HepG2 (cell line): Measurements from ENCODE around the gene RGS1. TPM values are rescaled to one million over a fixed set of nuclear protein-coding genes. Genes with fewer than 3 reads are reported as not detected.

ENCODE experiments used
- ATF3 ChIP-seq: sonication (generic); formaldehyde crosslinking; IDR thresholded peaks from 2 replicates; pipeline ENCODE4 v1.4.0; 2020; ENCODE audit warnings: missing genetic modification reagents
- FOXP4 ChIP-seq: sonication (generic); formaldehyde crosslinking; IDR thresholded peaks from 2 replicates; pipeline ENCODE4 v1.4.0; 2020; ENCODE audit warnings: missing genetic modification reagents
- HOMEZ ChIP-seq: IDR thresholded peaks from 2 replicates; pipeline ENCODE4 v1.6.1; 2016; ENCODE audit warnings: low read depth
- JUNB ChIP-seq: sonication (generic); formaldehyde crosslinking; IDR thresholded peaks from 2 replicates; pipeline ENCODE4 v1.8.0; 2022; ENCODE audit warnings: missing genetic modification reagents, mild to moderate bottlenecking, borderline replicate concordance
- KLF12 ChIP-seq: sonication (generic); formaldehyde crosslinking; IDR thresholded peaks from 2 replicates; pipeline ENCODE4 v1.4.0; 2020; ENCODE audit warnings: missing genetic modification reagents, borderline replicate concordance
- MEIS1 ChIP-seq: sonication (generic); formaldehyde crosslinking; IDR thresholded peaks from 2 replicates; pipeline ENCODE4 v1.9.0; 2021; ENCODE audit warnings: mild to moderate bottlenecking, missing genetic modification reagents, moderate library complexity, borderline replicate concordance
- NCOA1 ChIP-seq: sonication (generic); formaldehyde crosslinking; IDR thresholded peaks from 2 replicates; pipeline ENCODE4 v1.9.0; 2021; ENCODE audit warnings: missing genetic modification reagents
- NR2C2 ChIP-seq: sonication (generic); formaldehyde crosslinking; IDR thresholded peaks from 2 replicates; pipeline ENCODE4 v1.4.0; 2020; ENCODE audit warnings: missing genetic modification reagents, mild to moderate bottlenecking, moderate library complexity, borderline replicate concordance
- POGZ ChIP-seq: sonication (generic); formaldehyde crosslinking; IDR thresholded peaks from 2 replicates; pipeline ENCODE4 v1.4.0; 2020; ENCODE audit warnings: mild to moderate bottlenecking, missing genetic modification reagents
- RXRA ChIP-seq: sonication (generic); formaldehyde crosslinking; IDR thresholded peaks from 2 replicates; pipeline ENCODE4 v1.5.1; 2020; ENCODE audit warnings: missing genetic modification reagents
- RXRB ChIP-seq: IDR thresholded peaks from 2 replicates; pipeline ENCODE4 v1.6.1; 2016; ENCODE audit warnings: borderline replicate concordance, missing genetic modification reagents, missing compliant biosample characterization
- ZBED4 ChIP-seq: sonication (generic); formaldehyde crosslinking; IDR thresholded peaks from 2 replicates; pipeline ENCODE4 v1.4.0; 2020; ENCODE audit warnings: missing genetic modification reagents, borderline replicate concordance
- ZNF235 ChIP-seq: sonication (generic); formaldehyde crosslinking; IDR thresholded peaks from 2 replicates; pipeline ENCODE4 v1.8.1; 2023; ENCODE audit warnings: mild to moderate bottlenecking, missing genetic modification reagents, borderline replicate concordance
- ZNF740 ChIP-seq: sonication (generic); formaldehyde crosslinking; IDR thresholded peaks from 2 replicates; pipeline ENCODE4 v1.4.0; 2020; ENCODE audit warnings: missing genetic modification reagents
- ZNF775 ChIP-seq: sonication (generic); formaldehyde crosslinking; IDR thresholded peaks from 2 replicates; pipeline ENCODE4 v1.4.0; 2020; ENCODE audit warnings: missing genetic modification reagents, mild to moderate bottlenecking, moderate library complexity, borderline replicate concordance
- polyA plus RNA-seq, 8 experiments: library from polyadenylated mRNA; depleted of rRNA in 3 of 8; stranded (reverse) in 7 of 8; unstranded in 1 of 8; fragments of >200 nt; fragmentation: Illumina TruSeq in 4 of 8; extraction: Trizol in 4 of 8; gene quantifications; 2 replicates each; pipeline versions ENCODE4 v1.2.1 to v1.2.3, GENCODE V29; 2011 to 2016; ENCODE audit warnings: low read depth in 4 of 8, missing spikeins in 1 of 8, mixed read lengths in 1 of 8; ENCODE audit not compliant: insufficient read depth in 1 of 8
- total RNA-seq, 5 experiments: library from RNA; depleted of rRNA; stranded (reverse); fragments of >200 nt; fragmentation: Illumina TruSeq; extraction: Trizol; gene quantifications; 2 replicates each; pipeline ENCODE4 v1.2.3, GENCODE V29; 2016; ENCODE audit warnings: low read depth in 1 of 5
- TF ChIP-seq, protein P1 (sequence below): sonication (generic); formaldehyde crosslinking; conservative IDR thresholded peaks from 2 replicates; pipeline ENCODE4 v1.4.0; 2020; ENCODE audit warnings: mild to moderate bottlenecking, missing genetic modification reagents, moderate library complexity
- TF ChIP-seq, protein P2 (sequence below): sonication (generic); formaldehyde crosslinking; IDR thresholded peaks from 2 replicates; pipeline ENCODE4 v1.5.1; 2020; ENCODE audit warnings: missing genetic modification reagents, mild to moderate bottlenecking, borderline replicate concordance

The RGS1 gene
- total and polyA plus RNA-seq, 2 of the 13 experiments (the other 11 are each of a cell fraction or from before 2014, with no cell fraction given), result not detected

- TF ChIP-seq, protein P1, sequence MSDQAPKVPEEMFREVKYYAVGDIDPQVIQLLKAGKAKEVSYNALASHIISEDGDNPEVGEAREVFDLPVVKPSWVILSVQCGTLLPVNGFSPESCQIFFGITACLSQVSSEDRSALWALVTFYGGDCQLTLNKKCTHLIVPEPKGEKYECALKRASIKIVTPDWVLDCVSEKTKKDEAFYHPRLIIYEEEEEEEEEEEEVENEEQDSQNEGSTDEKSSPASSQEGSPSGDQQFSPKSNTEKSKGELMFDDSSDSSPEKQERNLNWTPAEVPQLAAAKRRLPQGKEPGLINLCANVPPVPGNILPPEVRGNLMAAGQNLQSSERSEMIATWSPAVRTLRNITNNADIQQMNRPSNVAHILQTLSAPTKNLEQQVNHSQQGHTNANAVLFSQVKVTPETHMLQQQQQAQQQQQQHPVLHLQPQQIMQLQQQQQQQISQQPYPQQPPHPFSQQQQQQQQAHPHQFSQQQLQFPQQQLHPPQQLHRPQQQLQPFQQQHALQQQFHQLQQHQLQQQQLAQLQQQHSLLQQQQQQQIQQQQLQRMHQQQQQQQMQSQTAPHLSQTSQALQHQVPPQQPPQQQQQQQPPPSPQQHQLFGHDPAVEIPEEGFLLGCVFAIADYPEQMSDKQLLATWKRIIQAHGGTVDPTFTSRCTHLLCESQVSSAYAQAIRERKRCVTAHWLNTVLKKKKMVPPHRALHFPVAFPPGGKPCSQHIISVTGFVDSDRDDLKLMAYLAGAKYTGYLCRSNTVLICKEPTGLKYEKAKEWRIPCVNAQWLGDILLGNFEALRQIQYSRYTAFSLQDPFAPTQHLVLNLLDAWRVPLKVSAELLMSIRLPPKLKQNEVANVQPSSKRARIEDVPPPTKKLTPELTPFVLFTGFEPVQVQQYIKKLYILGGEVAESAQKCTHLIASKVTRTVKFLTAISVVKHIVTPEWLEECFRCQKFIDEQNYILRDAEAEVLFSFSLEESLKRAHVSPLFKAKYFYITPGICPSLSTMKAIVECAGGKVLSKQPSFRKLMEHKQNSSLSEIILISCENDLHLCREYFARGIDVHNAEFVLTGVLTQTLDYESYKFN, result peak; percentile 28; the same call in 1 of the 2 replicates
- TF ChIP-seq ATF3 (CRISPR knock-in tag), result no peak
- TF ChIP-seq RXRA (CRISPR knock-in tag), result no peak
- TF ChIP-seq KLF12 (CRISPR knock-in tag), result no peak
- TF ChIP-seq HOMEZ (CRISPR knock-in tag), result peak; percentile 71; the same call in 1 of the 2 replicates
- peak; percentile 78 for TF ChIP-seq NR2C2 (CRISPR knock-in tag)
- TF ChIP-seq ZNF740 (CRISPR knock-in tag), result no peak
- no peak for TF ChIP-seq FOXP4 (CRISPR knock-in tag)
- TF ChIP-seq POGZ, result peak; percentile 60; the same call in 1 of the 2 replicates
- no peak for TF ChIP-seq MEIS1 (CRISPR knock-in tag)
- no peak for TF ChIP-seq ZNF775 (CRISPR knock-in tag)
- no peak for TF ChIP-seq NCOA1
- TF ChIP-seq ZNF235 (CRISPR knock-in tag), result no peak
- TF ChIP-seq, protein P2, sequence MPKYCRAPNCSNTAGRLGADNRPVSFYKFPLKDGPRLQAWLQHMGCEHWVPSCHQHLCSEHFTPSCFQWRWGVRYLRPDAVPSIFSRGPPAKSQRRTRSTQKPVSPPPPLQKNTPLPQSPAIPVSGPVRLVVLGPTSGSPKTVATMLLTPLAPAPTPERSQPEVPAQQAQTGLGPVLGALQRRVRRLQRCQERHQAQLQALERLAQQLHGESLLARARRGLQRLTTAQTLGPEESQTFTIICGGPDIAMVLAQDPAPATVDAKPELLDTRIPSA (CRISPR knock-in tag), result no peak
- TF ChIP-seq JUNB (CRISPR knock-in tag), result no peak
- no peak for TF ChIP-seq ZBED4
- TF ChIP-seq RXRB (CRISPR knock-in tag), result peak; percentile 55
Observed at GRCh38 chr1:192564099-192564498, 11.5 kb upstream of the RGS1 start (continued).
